RWPE2 (cell line): Measurements from ENCODE around the gene UBA6.
"Not testable (repeated sequence)": the region's sequence is repeated elsewhere in the genome, so short reads cannot be mapped to it uniquely, and the experiment has no call there.

Source experiments
- ATAC-seq: fragments of 200-7000 bp; cut with Tn5 transposase; 3 replicates; pipeline ENCODE4 v1.9.1; 2021; ENCODE audit warnings: low read depth
- DNase-seq: peaks from one replicate; pipeline ENCODE4 v3.0.0-alpha.2; 2020; ENCODE audit warnings: low spot score
- H3K27ac ChIP-seq: fragments of 450-650 bp; 2 replicates; pipeline ENCODE4 v1.5.1; 2017; ENCODE audit warnings: mild to moderate bottlenecking; ENCODE audit not compliant: poor library complexity, severe bottlenecking
- H3K27me3 ChIP-seq: fragments of 250-450 bp; sonication (Bioruptor Pico); 2 replicates; pipeline ENCODE4 v1.5.1; 2021; ENCODE audit warnings: mild to moderate bottlenecking, moderate library complexity; ENCODE audit not compliant: insufficient read depth, poor library complexity, severe bottlenecking
- H3K36me3 ChIP-seq: fragments of 250-450 bp; sonication (Bioruptor Pico); 2 replicates; pipeline ENCODE4 v1.5.1; 2020; ENCODE audit warnings: low read depth, mild to moderate bottlenecking, moderate library complexity
- H3K4me1 ChIP-seq: fragments of 250-450 bp; sonication (Bioruptor Pico); 2 replicates; pipeline ENCODE4 v1.5.1; 2021; ENCODE audit warnings: mild to moderate bottlenecking, moderate library complexity; ENCODE audit not compliant: insufficient read depth, poor library complexity, severe bottlenecking
- H3K4me3 ChIP-seq: fragments of 250-450 bp; sonication (Bioruptor Pico); 2 replicates; pipeline ENCODE4 v1.5.1; 2021; ENCODE audit warnings: mild to moderate bottlenecking, moderate library complexity; ENCODE audit not compliant: severe bottlenecking
- H3K9me3 ChIP-seq: fragments of 250-450 bp; sonication (Bioruptor Pico); 2 replicates; pipeline ENCODE4 v1.5.1; 2021; ENCODE audit warnings: mild to moderate bottlenecking, moderate library complexity; ENCODE audit not compliant: severe bottlenecking
- CTCF ChIP-seq: fragments of 450-650 bp; IDR thresholded peaks from one replicate; pipeline ENCODE4 v1.5.1; 2017; ENCODE audit warnings: mild to moderate bottlenecking, moderate library complexity; ENCODE audit not compliant: poor library complexity, severe bottlenecking

Gene UBA6

DNA sequence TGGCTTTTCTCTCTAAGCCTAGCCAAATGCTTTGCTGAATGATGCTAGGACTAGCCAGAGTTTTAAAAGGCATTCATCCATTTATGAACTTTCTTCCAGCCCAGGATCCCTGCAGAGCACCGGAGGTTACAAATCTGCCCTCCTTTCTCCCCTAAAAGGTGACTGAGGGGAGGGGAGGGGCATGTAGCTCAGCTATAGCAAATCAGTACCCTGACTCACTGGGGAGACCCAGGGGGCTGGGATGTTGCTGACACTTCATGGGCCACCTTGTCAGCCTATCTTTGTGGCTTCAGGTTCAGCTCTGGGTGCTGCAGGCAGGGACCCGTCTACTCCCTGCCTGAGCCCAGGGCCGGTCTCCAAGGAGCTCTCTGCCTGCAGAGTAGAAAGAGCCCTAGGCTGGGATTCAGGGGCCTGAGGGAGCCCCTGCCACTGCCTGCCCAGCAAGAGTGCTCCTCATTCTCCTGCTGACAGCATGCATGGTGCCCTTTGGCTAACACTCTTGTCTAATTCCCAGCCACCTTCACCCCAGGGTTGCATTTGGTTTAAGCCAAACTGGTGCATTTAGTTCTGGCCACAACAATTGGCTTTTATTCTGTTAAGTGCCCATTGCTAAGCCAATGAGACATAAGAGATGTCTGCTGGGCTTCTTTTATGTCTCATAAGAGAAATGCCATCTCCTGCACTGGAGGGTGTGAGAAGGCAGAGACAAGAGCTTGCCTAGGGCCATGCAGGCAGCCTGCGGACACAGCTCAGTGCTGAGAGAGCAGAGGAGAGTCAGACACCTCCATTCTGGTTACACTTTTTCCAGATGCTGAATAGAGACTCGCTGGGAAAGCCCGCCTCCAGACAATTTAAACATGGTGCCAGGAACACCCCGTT, 11.9 kb upstream of the UBA6 start:
- no peak for TF ChIP-seq CTCF
- ATAC-seq = peak; percentile 15; the same call in 2 of the 3 replicates
- Histone ChIP-seq H3K9me3 (no peaks in the 10 kb centered on the region), H3K27ac (peak overlapping the region; percentile 48), H3K4me1 (peaks cover 20% of the 10 kb centered on the region), H3K27me3 (no peaks in the 10 kb centered on the region), H3K4me3 (no peak overlapping the region), H3K36me3 (0 out of 2 replicates have a peak, but pooled peaks cover 3% of the 10 kb centered on the region)
- DNase-seq = no peak

DNA sequence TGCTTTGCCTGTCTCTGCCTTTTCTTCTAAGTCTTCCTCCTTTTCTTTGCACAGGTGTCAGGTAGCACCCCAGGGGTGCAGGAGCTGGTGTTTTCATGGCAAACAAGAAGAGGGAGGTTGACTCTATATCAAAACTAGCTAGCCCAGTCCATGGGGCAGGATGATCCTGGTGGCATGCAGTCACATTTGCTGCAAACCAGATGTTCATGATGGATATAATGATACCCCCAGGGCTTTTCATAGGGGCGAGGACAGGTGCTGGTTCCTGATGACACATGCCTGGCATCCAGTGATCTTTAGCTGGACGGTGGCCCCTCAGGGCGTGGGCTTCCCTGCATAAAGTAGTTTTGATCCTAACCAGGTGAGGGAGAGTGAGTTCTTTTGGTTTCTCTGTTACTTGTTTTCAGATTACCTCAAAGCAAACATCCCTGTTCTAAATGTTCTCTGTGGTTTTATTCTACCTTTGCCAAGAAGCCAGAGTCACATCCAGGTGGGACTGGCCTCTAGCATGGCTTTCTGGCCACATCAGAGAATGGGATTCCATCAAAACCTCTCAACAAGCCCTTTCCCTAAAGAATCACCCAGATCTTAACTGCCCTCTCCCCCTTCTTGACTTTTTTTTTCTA, 11.2 kb upstream of the UBA6 start:
- peak overlapping the region; percentile 48 for H3K27ac ChIP-seq

DNA sequence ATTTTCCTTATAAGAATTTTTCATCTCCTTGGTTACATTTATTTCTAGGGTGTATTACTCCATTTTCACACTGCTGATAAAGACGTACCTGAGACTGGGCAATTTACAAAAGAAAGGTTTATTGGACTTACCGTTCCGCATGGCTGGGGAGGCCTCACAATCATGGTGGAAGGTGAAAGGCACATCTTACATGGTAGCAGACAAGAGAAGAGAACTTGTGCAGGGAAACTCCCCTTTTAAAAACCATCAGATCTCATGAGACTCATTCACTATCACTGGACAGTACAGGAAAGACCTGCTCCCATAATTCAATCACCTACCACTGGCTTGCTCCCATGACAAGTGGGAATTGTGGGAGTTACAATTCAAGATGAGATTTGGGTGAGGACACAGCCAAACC, 5.7 kb upstream of the UBA6 start:
- not testable (repeated sequence) for H3K27ac ChIP-seq, H3K4me3 ChIP-seq, DNase-seq, H3K9me3 ChIP-seq, H3K27me3 ChIP-seq, ATAC-seq
- peaks cover 11% of the 10 kb centered on the region for H3K4me1 ChIP-seq
- H3K36me3 ChIP-seq = peaks cover 32% of the 10 kb centered on the region

More for the DNA sequence above, 11.2 kb upstream of the UBA6 start:
- Histone ChIP-seq H3K9me3 (no peaks in the 10 kb centered on the region), H3K4me3 (no peak overlapping the region), H3K36me3 (peaks cover 5% of the 10 kb centered on the region; the same call in 1 of the 2 replicates), H3K4me1 (peaks cover 20% of the 10 kb centered on the region), H3K27me3 (no peaks in the 10 kb centered on the region)
- peak; percentile 42 for ATAC-seq
- DNase-seq = no peak
- no peak for TF ChIP-seq CTCF

- H3K27ac ChIP-seq = no peak overlapping the region
- DNase-seq = no peak
- ATAC-seq = no peak
- H3K4me1 ChIP-seq = peaks cover 13% of the 10 kb centered on the region
- TF ChIP-seq CTCF = no peak
- H3K27me3 ChIP-seq = no peaks in the 10 kb centered on the region
- no peak overlapping the region for H3K4me3 ChIP-seq
- peaks cover 5% of the 10 kb centered on the region for H3K9me3 ChIP-seq
- H3K36me3 ChIP-seq = peaks cover 30% of the 10 kb centered on the region
Observed at GRCh38 chr4:67704843-67705242, 3.9 kb upstream of the UBA6 start.

DNA sequence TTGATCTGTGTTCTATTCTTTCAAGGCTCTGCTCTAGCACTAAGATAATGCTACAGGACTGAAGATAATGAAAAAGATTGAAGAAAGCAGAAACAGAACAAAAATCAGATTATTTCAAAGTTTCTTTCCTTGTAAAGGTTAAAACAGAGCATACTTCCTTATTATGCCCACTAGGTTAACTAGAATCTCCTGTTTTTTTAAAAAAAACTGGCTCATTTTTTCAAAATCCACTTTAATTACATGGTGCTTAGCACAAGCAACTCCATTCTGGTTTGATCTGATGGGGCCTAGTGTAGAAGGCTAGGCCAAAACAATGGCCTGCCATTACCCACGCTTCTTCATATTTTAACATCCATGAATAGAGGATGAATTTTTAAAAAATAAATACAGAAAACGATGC, 1.2 kb upstream of the UBA6 start:
- Histone ChIP-seq H3K4me1 (peaks cover 20% of the 10 kb centered on the region), H3K36me3 (peaks cover 37% of the 10 kb centered on the region), H3K4me3 (peak overlapping the region; percentile 71), H3K27ac (peak overlapping the region; percentile 72), H3K27me3 (no peaks in the 10 kb centered on the region), H3K9me3 (peaks cover 5% of the 10 kb centered on the region)
- no peak for TF ChIP-seq CTCF
- DNase-seq (no peak), ATAC-seq (no peak)
